NCI-H2107 treated with DMSO at 0.1 percent for 48 hours (cell line): ENCODE results near the gene MYNN.

ENCODE experiments used
- DNase-seq: peaks from one replicate; lab custom pipeline; 2025; ENCODE audit not compliant: unreplicated experiment; lab: John Stamatoyannopoulos, UW

The MYNN gene

GRCh38 chr3:169825316-169825715, 52.1 kb downstream of the MYNN start:
- no peak for DNase-seq

- no peak for DNase-seq
Observed at GRCh38 chr3:169827712-169828111, 54.5 kb downstream of the MYNN start.

- DNase-seq: no peak
Observed at GRCh38 chr3:169835533-169835932, 62.3 kb downstream of the MYNN start.

- no peak for DNase-seq
Observed at GRCh38 chr3:169836078-169836941, 63.1 kb downstream of the MYNN start.

GRCh38 chr3:169836942-169837275, 63.7 kb downstream of the MYNN start:
- no peak for DNase-seq

GRCh38 chr3:169838511-169839030, 65.4 kb downstream of the MYNN start:
- DNase-seq: no peak
